K562 (cell line): ENCODE results near the gene KIAA0930. TPM values are rescaled to one million over a fixed set of nuclear protein-coding genes. Genes with fewer than 3 reads are reported as not detected.

Source experiments
- ATAC-seq: fragments of 200-7000 bp; cut with Tn5 transposase; 3 replicates; pipeline ENCODE4 v1.9.1; 2020; ENCODE audit warnings: moderate library complexity
- BruUV-seq: library from RNA; stranded (reverse); fragments of 400-500 nt; replicated peaks from 2 replicates; lab custom pipeline; 2021; lab: Mats Ljungman, UMichigan
- CTCF ChIA-PET: fragments of 300-600 bp; formaldehyde crosslinking; extraction: SDS; loops from one replicate; lab custom pipeline; 2021; ENCODE audit warnings: low intra/inter-chr PET ratio; lab: Yijun Ruan, JAX
- POLR2A ChIA-PET: fragments of 300-600, 350-650 bp; sonication (Branson Sonifier 250); formaldehyde crosslinking; extraction: SDS; loops from one replicate; lab custom pipeline; 2021; ENCODE audit warnings: antibody characterized with exemption, inconsistent platforms; lab: Yijun Ruan, JAX
- DNase-seq, 4 experiments: peaks; one replicate each; pipeline versions ENCODE4 v3.0.0 to v3.0.0-alpha.2; 2011 to 2018; ENCODE audit warnings: low spot score in 3 of 4, mixed read lengths in 3 of 4; ENCODE audit errors: extremely low read depth in 1 of 4
- FAIRE-seq: peaks from 2 replicates; lab custom pipeline; 2011; peaks lifted over from hg19 to GRCh38; lab: Jason Lieb, UNC
- H2AFZ ChIP-seq: 2 replicates; pipeline ENCODE4 v1.6.0; 2011; ENCODE audit warnings: low read depth, low read length, control low read depth, inconsistent platforms
- H3K27ac ChIP-seq: fragments of 200-600 bp; 3 replicates; pipeline ENCODE4 v1.8.0; 2011; ENCODE audit warnings: low read depth, mild to moderate bottlenecking, control low read depth, inconsistent platforms, low read length, moderate library complexity, mixed read lengths; ENCODE audit errors: extremely low read depth
- H3K27me3 ChIP-seq, 2 experiments: fragments of 300-600 bp in 1 of 2; 2 replicates in 1 of 2; 3 replicates in 1 of 2; pipeline versions ENCODE4 v1.6.0 to v1.8.0; 2011; ENCODE audit warnings: inconsistent platforms in 2 of 2, low read length in 2 of 2, mild to moderate bottlenecking in 1 of 2, mixed read lengths in 1 of 2, moderate library complexity in 1 of 2; ENCODE audit not compliant: control insufficient read depth in 2 of 2, insufficient read depth in 2 of 2
- H3K36me3 ChIP-seq: fragments of 300-600 bp; 3 replicates; pipeline ENCODE4 v1.8.0; 2011; ENCODE audit warnings: mild to moderate bottlenecking, low read length, inconsistent platforms; ENCODE audit not compliant: control insufficient read depth, insufficient read depth
- H3K4me1 ChIP-seq, 2 experiments: fragments of 200-600 bp in 1 of 2; replicated peaks in 1 of 2; 2 replicates in 1 of 2; 3 replicates in 1 of 2; pipeline versions ENCODE4 v1.5.1 to v1.8.0; 2011; ENCODE audit warnings: inconsistent platforms in 2 of 2, low read length in 2 of 2, mild to moderate bottlenecking in 1 of 2, mixed read lengths in 1 of 2, moderate library complexity in 1 of 2; ENCODE audit not compliant: control insufficient read depth in 2 of 2, insufficient read depth in 2 of 2
- H3K4me2 ChIP-seq: 2 replicates; pipeline ENCODE4 v1.6.1; 2011; ENCODE audit warnings: low read length, control low read depth, inconsistent platforms, mixed read lengths; ENCODE audit not compliant: insufficient read depth
- H3K4me3 ChIP-seq: fragments of 200-600 bp; sonication (generic), shearing (Covaris generic); 2 replicates; pipeline ENCODE4 v1.5.1; 2016; ENCODE audit warnings: control low read depth, inconsistent platforms
- H3K79me2 ChIP-seq: fragments of 200-600 bp; 3 replicates; pipeline ENCODE4 v1.8.0; 2011; ENCODE audit warnings: low read length, inconsistent platforms; ENCODE audit not compliant: control insufficient read depth, insufficient read depth
- H3K9ac ChIP-seq, 2 experiments: 2 replicates each; pipeline versions ENCODE4 v1.6.0 to v1.6.1; 2011; ENCODE audit warnings: low read depth in 2 of 2, low read length in 2 of 2, control low read depth in 1 of 2, inconsistent platforms in 1 of 2, mild to moderate bottlenecking in 1 of 2, mixed read lengths in 1 of 2; ENCODE audit not compliant: insufficient read depth in 1 of 2
- H3K9me1 ChIP-seq: one replicate; pipeline ENCODE4 v1.6.0; 2011; ENCODE audit warnings: inconsistent platforms, mild to moderate bottlenecking, low read length, moderate library complexity; ENCODE audit not compliant: control insufficient read depth, insufficient read depth
- H3K9me3 ChIP-seq: replicated peaks from 2 replicates; pipeline ENCODE4 v1.5.1; 2011; ENCODE audit warnings: low read depth, low read length, inconsistent platforms; ENCODE audit not compliant: control insufficient read depth, insufficient read depth
- H4K20me1 ChIP-seq: replicated peaks from 2 replicates; pipeline ENCODE4 v1.6.1; 2011; ENCODE audit warnings: low read length, inconsistent platforms, mixed read lengths; ENCODE audit not compliant: control insufficient read depth, insufficient read depth
- GTF2F1 ChIP-seq: IDR thresholded peaks from 2 replicates; pipeline ENCODE4 v1.6.1; 2011; ENCODE audit warnings: low read depth, low read length, improper control_type of control experiment
- MEF2A ChIP-seq: IDR thresholded peaks from 2 replicates; pipeline ENCODE4 v1.6.1; 2011; ENCODE audit warnings: low read depth, mild to moderate bottlenecking, low read length, moderate library complexity; ENCODE audit not compliant: control insufficient read depth
- POLR2AphosphoS2 ChIP-seq: IDR thresholded peaks from 2 replicates; pipeline ENCODE4 v1.6.1; 2012; ENCODE audit warnings: low read length, improper control_type of control experiment
- WHSC1 ChIP-seq: IDR thresholded peaks from one replicate; pipeline ENCODE4 v1.6.1; 2012; ENCODE audit warnings: low read length, control low read depth, inconsistent platforms
- ZNF212 ChIP-seq: fragments of 450-650 bp; formaldehyde crosslinking; IDR thresholded peaks from 2 replicates; pipeline ENCODE4 v1.4.0; 2020; ENCODE audit warnings: mild to moderate bottlenecking
- ZNF780A ChIP-seq: fragments of 250-450 bp; sonication (Bioruptor Pico); IDR thresholded peaks from 2 replicates; pipeline ENCODE4 v1.5.0; 2021; ENCODE audit warnings: mild to moderate bottlenecking
- ZZZ3 ChIP-seq: fragments of 450-650 bp; IDR thresholded peaks from 2 replicates; pipeline ENCODE4 v1.6.1; 2016; ENCODE audit warnings: antibody characterized with exemption, mild to moderate bottlenecking, moderate library complexity
- WGBS: fragments of 100-300 bp; shearing (Covaris generic); methylation state at CpG from one replicate; pipeline ENCODE4 v1.1.6; 2016; ENCODE audit warnings: low coverage, mixed read lengths; ENCODE audit not compliant: insufficient coverage; ENCODE audit errors: missing lambda C conversion rate; 5-methylcytosine and 5-hydroxymethylcytosine counted together
- in situ Hi-C: fragments of 300-500 bp; cut with MboI; formaldehyde crosslinking; loops from 4 replicates; pipeline ENCODE4 v1.15.0; 2018; ENCODE audit warnings: inconsistent platforms, mixed read lengths
- intact Hi-C: fragments of 100-400 bp; cut with micrococcal nuclease; formaldehyde crosslinking; loops from 2 replicates; pipeline ENCODE4 v1.14.2; 2022
- polyA plus RNA-seq, 8 experiments: library from polyadenylated mRNA; depleted of rRNA in 4 of 8; stranded (reverse) in 5 of 8; unstranded in 3 of 8; fragments of >200 nt; fragmentation: Nextera tagmentation in 2 of 8; fragmentation: Illumina TruSeq in 1 of 8; extraction: Ambion mirVana in 2 of 8; extraction: Trizol in 1 of 8; gene quantifications; 2 replicates each; pipeline versions ENCODE4 v1.2.1 to v1.2.3, GENCODE V29; 2011 to 2014; ENCODE audit warnings: inconsistent platforms in 1 of 8, missing spikeins in 1 of 8
- total RNA-seq, 7 experiments: library from RNA; depleted of rRNA in 6 of 7; stranded (reverse); fragments of >200 nt in 6 of 7; fragmentation: Illumina TruSeq in 2 of 7; extraction: Trizol in 2 of 7; gene quantifications; 2 replicates each; pipeline versions ENCODE4 v1.2.1 to v1.2.3, GENCODE V29; 2011 to 2021; ENCODE audit warnings: low replicate concordance in 1 of 7
- TF ChIP-seq, protein P1 (sequence below): IDR thresholded peaks from 2 replicates; pipeline ENCODE4 v1.6.1; 2016; ENCODE audit warnings: missing genetic modification characterization, missing compliant biosample characterization

Gene KIAA0930
- total and polyA plus RNA-seq, 9 of the 15 experiments (the other 6 are each of a cell fraction or from before 2014, with no cell fraction given) = 0.24 to 12.1 (median 6.4) TPM

DNA sequence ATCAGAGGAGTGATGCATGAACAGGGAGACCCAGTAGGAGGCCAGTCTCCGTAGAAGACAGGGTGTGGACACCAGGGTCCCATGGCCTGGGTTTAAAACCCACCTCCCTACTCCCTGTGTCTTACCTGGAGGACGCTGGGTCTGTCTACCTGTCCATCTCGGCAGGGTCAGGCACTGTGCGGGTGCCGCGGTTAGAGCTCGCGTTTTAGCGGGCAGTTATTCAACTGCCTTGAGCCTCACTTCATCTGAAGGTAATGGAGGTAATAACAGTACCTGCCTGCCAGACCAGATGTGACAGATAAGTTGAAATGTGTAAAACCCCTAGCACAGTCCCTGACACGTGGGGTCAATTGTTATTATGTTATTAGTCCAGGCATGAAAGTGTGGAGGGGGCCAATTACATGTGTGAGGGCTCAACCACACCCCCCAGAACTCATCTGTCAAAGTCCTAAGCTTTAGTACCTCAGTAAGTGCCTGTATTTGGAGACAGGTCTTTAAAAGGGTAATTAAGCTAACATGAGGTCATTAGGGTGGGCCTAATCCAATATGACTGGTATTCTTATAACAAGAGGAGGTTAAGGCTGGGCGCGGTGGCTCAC lies 35.9 kb upstream of the KIAA0930 start:
- no TSS peak for BruUV-seq
- in situ Hi-C loops = no loop called here

More for the DNA sequence above, 35.9 kb upstream of the KIAA0930 start:
- peaks cover 0 to 8% of the 10 kb centered on the region in 2 experiments; a peak in 2 of 5 replicates for H3K27me3 ChIP-seq
- intact Hi-C loops = no loop called here
- H3K36me3 ChIP-seq = no peaks in the 10 kb centered on the region
- TF ChIP-seq WHSC1 (no peak), ZZZ3 (no peak), ZNF212 (no peak), POLR2AphosphoS2 (no peak), MEF2A (no peak), ZNF780A (CRISPR knock-in tag) (no peak), GTF2F1 (no peak)
- TF ChIP-seq, protein P1, sequence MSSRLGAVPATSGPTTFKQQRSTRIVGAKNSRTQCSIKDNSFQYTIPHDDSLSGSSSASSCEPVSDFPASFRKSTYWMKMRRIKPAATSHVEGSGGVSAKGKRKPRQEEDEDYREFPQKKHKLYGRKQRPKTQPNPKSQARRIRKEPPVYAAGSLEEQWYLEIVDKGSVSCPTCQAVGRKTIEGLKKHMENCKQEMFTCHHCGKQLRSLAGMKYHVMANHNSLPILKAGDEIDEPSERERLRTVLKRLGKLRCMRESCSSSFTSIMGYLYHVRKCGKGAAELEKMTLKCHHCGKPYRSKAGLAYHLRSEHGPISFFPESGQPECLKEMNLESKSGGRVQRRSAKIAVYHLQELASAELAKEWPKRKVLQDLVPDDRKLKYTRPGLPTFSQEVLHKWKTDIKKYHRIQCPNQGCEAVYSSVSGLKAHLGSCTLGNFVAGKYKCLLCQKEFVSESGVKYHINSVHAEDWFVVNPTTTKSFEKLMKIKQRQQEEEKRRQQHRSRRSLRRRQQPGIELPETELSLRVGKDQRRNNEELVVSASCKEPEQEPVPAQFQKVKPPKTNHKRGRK = no peak
- H3K27ac ChIP-seq = no peak overlapping the region
- no peaks in the 10 kb centered on the region for H4K20me1 ChIP-seq
- no peaks in the 10 kb centered on the region for H3K9me3 ChIP-seq
- WGBS = 21% methylated on average over 12 of the region's 12 CpGs
- CTCF ChIA-PET = no interaction called here
- no peaks in the 10 kb centered on the region for H3K9me1 ChIP-seq
- DNase-seq (no peak), FAIRE-seq (no peak), ATAC-seq (no peak)
- no peaks in the 10 kb centered on the region; a peak in 2 of 5 replicates for H3K4me1 ChIP-seq
- POLR2A ChIA-PET = no interaction called here
- no peaks in the 10 kb centered on the region for H3K79me2 ChIP-seq
- no peak overlapping the region for H3K4me3 ChIP-seq
- no peak overlapping the region for H3K9ac ChIP-seq
- no peak overlapping the region for H3K4me2 ChIP-seq
- H2AFZ ChIP-seq = no peak overlapping the region
